Panc1 (cell line): ENCODE measurements around the gene PRLR. TPM values are rescaled to one million over a fixed set of nuclear protein-coding genes. Genes with fewer than 3 reads are reported as not detected.

Experiments used
- ATAC-seq: fragments of 200-7000 bp; cut with Tn5 transposase; 2 replicates; pipeline ENCODE4 v1.9.1; 2020; ENCODE audit warnings: mild to moderate bottlenecking, moderate library complexity
- BruUV-seq: library from RNA; stranded (reverse); fragments of 400-500 nt; replicated peaks from 2 replicates; lab custom pipeline; 2021; lab: Mats Ljungman, UMichigan
- CTCF ChIA-PET: fragments of 300-600 bp; sonication (Branson Sonifier 250); formaldehyde crosslinking; loops from one replicate; lab custom pipeline; 2022; ENCODE audit warnings: antibody characterized with exemption; lab: Charles Lee
- POLR2A ChIA-PET: fragments of 300-600 bp; sonication (Branson Sonifier 250); formaldehyde crosslinking; loops from one replicate; lab custom pipeline; 2022; ENCODE audit warnings: antibody characterized with exemption; lab: Charles Lee
- DNase-seq: peaks from one replicate; pipeline ENCODE4 v3.0.0-alpha.2; 2010; ENCODE audit warnings: low read depth, low spot score
- H3K27ac ChIP-seq: 2 replicates; pipeline ENCODE4 v1.5.1; 2011; ENCODE audit warnings: mild to moderate bottlenecking, low read length, inconsistent platforms
- H3K27me3 ChIP-seq: fragments of 200-500 bp; sonication (Bioruptor generic); 2 replicates; pipeline ENCODE4 v1.6.0; 2014; ENCODE audit warnings: low read length, inconsistent platforms; ENCODE audit not compliant: control insufficient read depth, insufficient read depth
- H3K36me3 ChIP-seq: fragments of 200-500 bp; sonication (Bioruptor generic); 2 replicates; pipeline ENCODE4 v1.5.1; 2014; ENCODE audit warnings: inconsistent platforms, mild to moderate bottlenecking, low read length, moderate library complexity; ENCODE audit not compliant: control insufficient read depth, insufficient read depth
- H3K4me1 ChIP-seq: 2 replicates; pipeline ENCODE4 v1.5.1; 2011; ENCODE audit warnings: inconsistent platforms, mild to moderate bottlenecking, low read length, moderate library complexity; ENCODE audit not compliant: control insufficient read depth, insufficient read depth
- H3K4me3 ChIP-seq, 2 experiments: 2 replicates each; pipeline ENCODE4 v1.5.1; 2011 to 2012; ENCODE audit warnings: low read depth in 2 of 2, low read length in 2 of 2, mild to moderate bottlenecking in 2 of 2, inconsistent platforms in 1 of 2, moderate library complexity in 1 of 2
- H3K9me3 ChIP-seq: fragments of 200-500 bp; sonication (Bioruptor generic); 2 replicates; pipeline ENCODE4 v1.5.1; 2014; ENCODE audit warnings: low read depth, mild to moderate bottlenecking, inconsistent platforms, low read length, moderate library complexity; ENCODE audit not compliant: control insufficient read depth, insufficient read depth
- POLR2AphosphoS5 ChIP-seq: IDR thresholded peaks from 2 replicates; pipeline ENCODE4 v1.6.1; 2012; ENCODE audit warnings: mild to moderate bottlenecking, low read depth, low read length, moderate library complexity
- REST ChIP-seq, 2 experiments: IDR thresholded peaks; 2 replicates each; pipeline ENCODE4 v1.6.1; 2011 to 2012; ENCODE audit warnings: low read depth in 2 of 2, control low read depth in 1 of 2, low read length in 1 of 2, mild to moderate bottlenecking in 1 of 2, moderate library complexity in 1 of 2; ENCODE audit not compliant: insufficient read depth in 1 of 2
- SIN3A ChIP-seq: IDR thresholded peaks from 2 replicates; pipeline ENCODE4 v1.6.1; 2012; ENCODE audit warnings: low read depth, mild to moderate bottlenecking, low read length, moderate library complexity, borderline replicate concordance; ENCODE audit not compliant: insufficient read depth
- TCF7L2 ChIP-seq: IDR thresholded peaks from 2 replicates; pipeline ENCODE4 v1.6.1; 2011; ENCODE audit warnings: mild to moderate bottlenecking, low read depth, low read length, inconsistent platforms
- in situ Hi-C: cut with HindIII; loops from 2 replicates; pipeline ENCODE4 v1.10.0; 2016; ENCODE audit warnings: low sequenced_read_pairs, low pct_unique_long_range_greater_than_20kb
- intact Hi-C: fragments of 100-400 bp; cut with micrococcal nuclease; formaldehyde crosslinking; loops from one replicate; pipeline ENCODE4 v1.10.0; 2022; ENCODE audit not compliant: unreplicated experiment
- total RNA-seq: library from RNA; stranded (reverse); gene quantifications from one replicate; pipeline ENCODE4 v1.2.1, GENCODE V29; 2021; ENCODE audit not compliant: unreplicated experiment
- TF ChIP-seq, protein P1 (sequence below): fragments of 450-650 bp; IDR thresholded peaks from 2 replicates; pipeline ENCODE4 v1.5.1; 2017; ENCODE audit warnings: mild to moderate bottlenecking

Gene PRLR
- total RNA-seq, 1 experiment from 2014 or later = 0.46 TPM

DNA sequence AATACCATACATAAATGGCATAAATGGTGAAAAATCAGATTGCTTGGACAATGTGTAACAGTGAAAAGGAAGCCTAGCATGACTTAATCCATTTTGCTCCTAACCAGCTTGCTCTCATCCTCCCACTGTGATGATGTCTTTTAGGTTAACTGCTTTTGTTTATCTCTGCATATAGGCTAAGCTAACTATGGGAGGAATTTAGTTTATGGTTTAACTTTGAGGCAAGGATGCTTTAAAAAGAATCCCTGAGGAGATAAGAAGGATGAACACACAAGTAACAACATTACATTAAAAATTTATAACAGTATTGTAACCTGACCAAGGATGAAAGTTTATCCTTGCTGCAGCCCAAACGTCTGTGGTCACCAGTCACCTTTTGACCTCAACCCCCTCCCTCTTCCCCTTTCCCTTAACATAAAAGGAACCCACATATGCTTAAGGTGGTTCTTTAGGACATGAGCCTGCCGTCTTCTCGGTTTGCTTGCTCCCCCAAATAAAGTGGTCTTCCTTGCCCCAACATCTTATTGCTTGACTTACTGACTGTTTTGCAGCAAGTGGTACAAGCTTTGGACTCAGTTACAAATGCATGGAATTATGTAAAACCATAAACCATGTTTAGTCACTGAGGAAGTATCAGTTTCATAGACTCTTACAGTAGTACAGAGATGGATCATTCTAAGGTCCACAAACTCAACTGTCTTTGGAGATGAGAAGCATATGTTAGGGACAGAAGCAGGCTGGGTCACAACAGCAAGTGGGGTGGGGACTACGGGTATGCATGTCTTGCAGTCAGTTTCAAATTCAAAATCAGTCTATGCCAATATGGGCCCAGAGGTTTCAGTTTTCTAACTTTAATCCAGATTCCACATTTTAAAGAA is 213.9 kb downstream of the PRLR start:
- in situ Hi-C loops (no loop called here), intact Hi-C loops (no loop called here)
- ATAC-seq (no peak), DNase-seq (no peak)
- ChIA-PET CTCF (no interaction called here), POLR2A (no interaction called here)
- BruUV-seq = no TSS peak
- Histone ChIP-seq H3K36me3 (no peaks in the 10 kb centered on the region), H3K27ac (no peak overlapping the region), H3K27me3 (0 out of 2 replicates have a peak, but pooled peaks cover 2% of the 10 kb centered on the region), H3K4me1 (no peaks in the 10 kb centered on the region), H3K4me3 (no peak overlapping the region), H3K9me3 (no peaks in the 10 kb centered on the region)
- TF ChIP-seq REST (IDR thresholded peaks at IDR 0.05; ENCODE audit: insufficient read depth in 1 of 2, low read depth in 2 of 2, low read length in 1 of 2) = no peak
- TF ChIP-seq, protein P1, sequence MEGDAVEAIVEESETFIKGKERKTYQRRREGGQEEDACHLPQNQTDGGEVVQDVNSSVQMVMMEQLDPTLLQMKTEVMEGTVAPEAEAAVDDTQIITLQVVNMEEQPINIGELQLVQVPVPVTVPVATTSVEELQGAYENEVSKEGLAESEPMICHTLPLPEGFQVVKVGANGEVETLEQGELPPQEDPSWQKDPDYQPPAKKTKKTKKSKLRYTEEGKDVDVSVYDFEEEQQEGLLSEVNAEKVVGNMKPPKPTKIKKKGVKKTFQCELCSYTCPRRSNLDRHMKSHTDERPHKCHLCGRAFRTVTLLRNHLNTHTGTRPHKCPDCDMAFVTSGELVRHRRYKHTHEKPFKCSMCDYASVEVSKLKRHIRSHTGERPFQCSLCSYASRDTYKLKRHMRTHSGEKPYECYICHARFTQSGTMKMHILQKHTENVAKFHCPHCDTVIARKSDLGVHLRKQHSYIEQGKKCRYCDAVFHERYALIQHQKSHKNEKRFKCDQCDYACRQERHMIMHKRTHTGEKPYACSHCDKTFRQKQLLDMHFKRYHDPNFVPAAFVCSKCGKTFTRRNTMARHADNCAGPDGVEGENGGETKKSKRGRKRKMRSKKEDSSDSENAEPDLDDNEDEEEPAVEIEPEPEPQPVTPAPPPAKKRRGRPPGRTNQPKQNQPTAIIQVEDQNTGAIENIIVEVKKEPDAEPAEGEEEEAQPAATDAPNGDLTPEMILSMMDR = no peak
- TF ChIP-seq SIN3A = no peak
- TF ChIP-seq POLR2AphosphoS5 = no peak
- TF ChIP-seq TCF7L2 = no peak

- H3K4me1 ChIP-seq = no peaks in the 10 kb centered on the region
- no peak overlapping the region for H3K27ac ChIP-seq
- 0 out of 2 replicates have a peak, but pooled peaks cover 2% of the 10 kb centered on the region for H3K27me3 ChIP-seq
- CTCF ChIA-PET = no interaction called here
- in situ Hi-C loops = no loop called here
- H3K9me3 ChIP-seq = no peaks in the 10 kb centered on the region
- H3K4me3 ChIP-seq = no peak overlapping the region
- POLR2A ChIA-PET = no interaction called here
- ATAC-seq (no peak), DNase-seq (no peak)
- TF ChIP-seq REST (IDR thresholded peaks at IDR 0.05; ENCODE audit: insufficient read depth in 1 of 2, low read depth in 2 of 2, low read length in 1 of 2) = no peak
- no peak for TF ChIP-seq SIN3A
- TF ChIP-seq TCF7L2 = no peak
- TF ChIP-seq, protein P1 = no peak
- no peak for TF ChIP-seq POLR2AphosphoS5
- no peaks in the 10 kb centered on the region for H3K36me3 ChIP-seq
- BruUV-seq = no TSS peak
- intact Hi-C loops = no loop called here
Observed at GRCh38 chr5:35015063-35015462, 215.2 kb downstream of the PRLR start.
